ENCODE measurements around the gene PROCA1. TPM values are rescaled to one million over a fixed set of nuclear protein-coding genes. Genes with fewer than 3 reads are reported as not detected.

PROCA1 gene
- total and polyA plus RNA-seq, 9 donors, result 0.80 to 5.5 (median 3.1) TPM

DNA sequence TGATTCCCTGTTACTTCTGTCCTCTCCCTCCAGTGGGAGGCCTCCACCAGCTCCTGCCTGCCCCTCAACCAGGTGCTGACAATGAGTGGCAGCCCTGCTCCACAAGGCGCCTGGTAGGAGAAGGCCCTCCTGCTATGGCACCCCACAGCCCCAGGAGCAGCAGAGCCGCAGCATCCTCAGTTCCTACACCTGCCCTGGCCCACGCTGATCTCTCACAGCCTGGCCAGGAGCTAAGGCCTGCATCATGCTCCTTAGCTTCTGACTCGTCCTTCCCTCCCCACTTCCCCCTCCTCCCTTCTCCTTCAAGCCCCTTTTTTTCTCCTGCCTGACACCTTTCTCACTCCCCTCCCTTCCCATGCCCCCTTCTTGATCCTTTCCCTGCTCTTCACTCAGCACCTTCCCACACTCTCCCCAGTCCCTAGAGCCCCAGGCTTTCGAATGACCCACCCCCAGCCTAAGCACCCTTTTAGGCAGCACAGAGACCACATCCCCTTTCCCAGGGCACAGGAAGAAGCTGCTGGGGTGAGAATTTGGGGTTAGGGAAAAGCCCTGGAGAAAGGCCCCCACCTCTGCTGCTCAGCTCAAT lies 6.5 kb downstream of the PROCA1 start:
- Histone ChIP-seq H3K36me3 (ENCODE audit: control insufficient read depth, insufficient read depth, low read length) (peaks cover 58% of the 10 kb centered on the region), H3K27me3 (ENCODE audit: control insufficient read depth, insufficient read depth, low read length) (no peaks in the 10 kb centered on the region), H3K9me3 (replicated peaks; ENCODE audit: control insufficient read depth, low read depth, low read length) (no peaks in the 10 kb centered on the region), H3K4me1 (ENCODE audit: control insufficient read depth, insufficient read depth, low read length) (peaks cover 5% of the 10 kb centered on the region), H3K27ac (ENCODE audit: low read length) (no peak overlapping the region), H3K4me3 (ENCODE audit: low read length) (no peak overlapping the region)
- 63% methylated on average over 4 of the region's 5 CpGs for WGBS (ENCODE audit: insufficient coverage)
- DNase-seq, result no peak

GRCh38 chr17:28704219-28704858 lies 7.3 kb downstream of the PROCA1 start:
- Histone ChIP-seq H3K27ac (ENCODE audit: low read length) (no peak overlapping the region), H3K4me1 (ENCODE audit: control insufficient read depth, insufficient read depth, low read length) (no peaks in the 10 kb centered on the region), H3K36me3 (ENCODE audit: control insufficient read depth, insufficient read depth, low read length) (peaks cover 66% of the 10 kb centered on the region), H3K4me3 (ENCODE audit: low read length) (no peak overlapping the region), H3K27me3 (ENCODE audit: control insufficient read depth, insufficient read depth, low read length) (no peaks in the 10 kb centered on the region), H3K9me3 (replicated peaks; ENCODE audit: control insufficient read depth, low read depth, low read length) (no peaks in the 10 kb centered on the region)
- DNase-seq, result no peak
- WGBS (ENCODE audit: insufficient coverage), result 78% methylated on average over 9 of the region's 14 CpGs

DNA sequence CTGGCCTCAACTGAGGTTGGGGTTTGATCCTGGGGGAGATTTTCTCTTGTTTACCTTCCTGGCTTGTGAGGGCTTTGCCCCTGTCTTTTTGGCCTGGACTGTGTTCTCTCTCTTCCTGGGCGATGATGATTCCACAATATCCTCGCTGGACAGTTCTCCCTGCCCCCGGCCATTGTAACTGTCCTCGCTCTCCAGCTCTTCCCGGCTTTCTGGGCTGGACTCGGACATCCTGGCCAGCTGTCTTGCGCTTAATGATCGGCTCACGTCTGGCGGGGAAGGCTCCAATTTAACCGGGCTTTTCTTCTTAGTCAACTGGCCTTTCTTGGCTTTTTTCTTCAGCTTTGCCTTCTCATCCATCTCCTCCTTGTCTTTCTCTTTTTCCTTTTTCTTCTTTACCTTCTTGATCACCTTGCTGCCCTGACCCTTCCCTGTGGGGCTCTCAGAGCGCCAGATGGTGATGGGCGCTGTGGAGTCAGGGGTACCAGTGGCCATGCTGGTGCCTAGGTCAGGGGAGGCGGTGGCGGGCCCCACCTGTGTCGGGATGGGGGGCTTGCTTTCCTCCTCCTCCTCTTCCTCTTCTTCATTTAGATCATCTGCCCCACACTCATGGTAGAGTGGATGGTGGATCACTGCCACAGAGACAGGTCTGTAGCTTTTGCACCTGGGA lies 8.0 kb downstream of the PROCA1 start:
- Histone ChIP-seq H3K4me3 (ENCODE audit: low read length) (no peak overlapping the region), H3K4me1 (ENCODE audit: control insufficient read depth, insufficient read depth, low read length) (no peaks in the 10 kb centered on the region), H3K36me3 (ENCODE audit: control insufficient read depth, insufficient read depth, low read length) (peaks cover 73% of the 10 kb centered on the region), H3K27me3 (ENCODE audit: control insufficient read depth, insufficient read depth, low read length) (no peaks in the 10 kb centered on the region), H3K27ac (ENCODE audit: low read length) (no peak overlapping the region), H3K9me3 (replicated peaks; ENCODE audit: control insufficient read depth, low read depth, low read length) (no peaks in the 10 kb centered on the region)
- 68% methylated on average over 11 of the region's 16 CpGs for WGBS (ENCODE audit: insufficient coverage)
- DNase-seq, result no peak

DNA sequence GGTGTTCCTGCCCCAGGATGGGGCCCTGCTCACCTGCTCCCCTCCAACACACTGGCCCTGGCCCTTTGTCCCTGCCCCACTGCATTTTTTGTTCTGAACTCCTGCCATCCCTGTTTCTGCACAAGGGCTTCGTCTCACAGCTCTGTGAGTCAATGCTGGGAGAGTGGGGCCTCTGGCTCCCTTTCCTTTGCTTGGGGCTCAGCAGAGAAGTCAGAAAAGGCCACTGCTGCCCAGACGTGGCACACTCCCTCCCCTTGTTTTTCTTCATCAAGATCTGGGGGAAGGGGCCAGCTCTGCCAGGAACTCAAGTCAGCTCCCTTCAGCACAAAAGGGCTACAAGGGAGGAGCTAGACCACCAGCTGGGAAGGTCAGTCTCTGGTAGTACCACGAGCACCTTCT lies 8.9 kb downstream of the PROCA1 start:
- no peak for DNase-seq
- Histone ChIP-seq H3K27me3 (ENCODE audit: control insufficient read depth, insufficient read depth, low read length) (no peaks in the 10 kb centered on the region), H3K27ac (ENCODE audit: low read length) (no peak overlapping the region), H3K4me1 (ENCODE audit: control insufficient read depth, insufficient read depth, low read length) (no peaks in the 10 kb centered on the region), H3K9me3 (replicated peaks; ENCODE audit: control insufficient read depth, low read depth, low read length) (no peaks in the 10 kb centered on the region), H3K4me3 (ENCODE audit: low read length) (no peak overlapping the region), H3K36me3 (ENCODE audit: control insufficient read depth, insufficient read depth, low read length) (peaks cover 82% of the 10 kb centered on the region)
- 73% methylated on average over 2 of the region's 3 CpGs for WGBS (ENCODE audit: insufficient coverage)

DNA sequence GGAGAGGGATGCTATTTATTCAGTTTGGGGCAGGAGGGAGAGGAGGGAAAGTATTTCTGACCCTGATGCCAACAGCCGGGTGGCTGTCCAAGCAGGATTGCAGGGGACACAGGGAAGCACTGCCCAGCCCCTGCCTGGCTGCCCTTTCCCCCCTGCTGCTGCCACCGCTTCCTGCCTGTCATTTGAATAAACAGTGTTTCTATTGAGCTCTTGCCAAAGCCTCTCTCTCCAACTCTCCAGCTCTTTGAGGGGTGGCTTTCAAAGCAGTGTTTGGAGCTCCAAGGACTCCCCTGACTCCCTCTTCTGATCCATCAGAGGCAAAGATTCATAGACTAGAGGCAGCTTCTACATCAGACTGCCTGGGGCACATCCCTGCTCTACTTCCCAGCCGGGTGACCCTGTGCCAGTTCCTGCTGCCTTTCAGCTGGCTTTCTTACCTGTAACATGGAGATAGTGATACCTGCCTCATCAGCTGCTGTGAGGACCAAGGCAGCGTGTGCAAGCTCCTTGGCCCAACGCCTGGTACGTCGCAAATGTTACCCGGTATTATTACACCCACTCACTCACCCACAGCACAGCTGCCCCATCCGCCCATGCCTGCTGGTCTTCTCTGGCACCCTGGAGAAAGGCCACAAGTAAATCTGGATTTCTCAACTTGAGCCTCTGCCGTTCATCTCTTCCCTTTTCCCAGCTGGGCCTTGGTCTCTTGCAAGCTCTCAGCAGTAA lies 9.5 kb downstream of the PROCA1 start:
- 83% methylated on average over 8 of the region's 10 CpGs for WGBS (ENCODE audit: insufficient coverage)
- H3K4me3 ChIP-seq (ENCODE audit: low read length), result no peak overlapping the region
- H3K9me3 ChIP-seq (replicated peaks; ENCODE audit: control insufficient read depth, low read depth, low read length), result no peaks in the 10 kb centered on the region
- H3K4me1 ChIP-seq (ENCODE audit: control insufficient read depth, insufficient read depth, low read length), result no peaks in the 10 kb centered on the region
- H3K27ac ChIP-seq (ENCODE audit: low read length), result no peak overlapping the region
- H3K36me3 ChIP-seq (ENCODE audit: control insufficient read depth, insufficient read depth, low read length), result peaks cover 88% of the 10 kb centered on the region
- no peaks in the 10 kb centered on the region for H3K27me3 ChIP-seq (ENCODE audit: control insufficient read depth, insufficient read depth, low read length)
- DNase-seq, result no peak

DNA sequence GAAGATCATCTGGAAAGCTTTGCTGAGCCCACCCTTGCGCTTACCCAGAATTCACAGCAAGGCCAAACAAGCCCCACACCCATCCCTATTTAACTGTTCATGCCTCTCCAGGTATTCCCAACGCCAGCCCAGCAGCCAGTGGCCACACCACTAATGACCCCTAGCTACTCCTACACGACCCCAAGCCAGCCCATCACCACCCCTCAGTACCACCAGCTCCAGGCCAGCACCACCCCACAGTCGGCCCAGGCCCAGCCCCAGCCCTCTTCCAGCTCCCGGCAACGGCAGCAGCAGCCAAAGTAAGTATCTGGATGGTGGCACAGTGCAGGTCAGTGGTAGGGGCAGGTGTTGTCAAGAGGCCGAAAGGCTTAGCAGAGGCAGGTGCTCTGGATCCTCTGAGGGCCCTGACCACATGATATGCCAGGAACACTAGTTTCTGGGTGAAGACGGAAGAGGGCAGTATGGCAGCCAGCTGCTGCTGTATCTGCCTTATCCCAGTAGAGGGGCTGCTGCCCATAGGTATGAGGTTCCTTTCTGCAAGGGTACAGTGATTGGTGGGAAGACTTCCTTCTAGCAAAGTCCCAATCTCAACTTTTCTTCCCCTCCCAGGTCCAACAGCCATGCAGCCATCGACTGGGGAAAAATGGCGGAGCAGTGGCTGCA lies 10.7 kb downstream of the PROCA1 start:
- Histone ChIP-seq H3K9me3 (replicated peaks; ENCODE audit: control insufficient read depth, low read depth, low read length) (no peaks in the 10 kb centered on the region), H3K4me1 (ENCODE audit: control insufficient read depth, insufficient read depth, low read length) (no peaks in the 10 kb centered on the region), H3K4me3 (ENCODE audit: low read length) (no peak overlapping the region), H3K27ac (ENCODE audit: low read length) (no peak overlapping the region), H3K27me3 (ENCODE audit: control insufficient read depth, insufficient read depth, low read length) (no peaks in the 10 kb centered on the region), H3K36me3 (ENCODE audit: control insufficient read depth, insufficient read depth, low read length) (peaks cover 99% of the 10 kb centered on the region)
- 87% methylated on average over 7 of the region's 10 CpGs for WGBS (ENCODE audit: insufficient coverage)
- DNase-seq, result no peak

DNA sequence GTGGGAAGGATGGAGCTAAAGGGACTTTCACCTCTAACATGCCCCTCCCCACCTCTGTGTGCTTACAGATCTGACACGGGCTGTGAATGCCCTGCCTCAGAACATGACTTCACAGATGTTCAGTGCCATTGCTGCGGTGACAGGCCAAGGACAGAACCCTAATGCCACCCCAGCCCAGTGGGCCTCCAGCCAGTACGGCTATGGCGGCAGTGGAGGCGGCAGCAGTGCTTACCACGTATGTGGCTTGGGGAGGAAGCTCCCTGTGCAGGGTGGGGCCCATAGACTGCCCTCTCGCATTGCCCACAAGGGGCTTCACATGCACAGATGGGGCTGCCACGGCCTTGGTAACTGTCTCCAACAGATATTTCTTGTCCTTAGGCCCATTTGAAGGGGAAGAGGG lies 11.4 kb downstream of the PROCA1 start:
- H3K9me3 ChIP-seq (replicated peaks; ENCODE audit: control insufficient read depth, low read depth, low read length), result no peaks in the 10 kb centered on the region
- DNase-seq, result no peak
- 89% methylated on average over 6 of the region's 8 CpGs for whole genome bisulfite sequencing (ENCODE audit: insufficient coverage)
- H3K36me3 ChIP-seq (ENCODE audit: control insufficient read depth, insufficient read depth, low read length), result peaks cover 99% of the 10 kb centered on the region
- H3K27ac ChIP-seq (ENCODE audit: low read length), result no peak overlapping the region
- no peaks in the 10 kb centered on the region for H3K27me3 ChIP-seq (ENCODE audit: control insufficient read depth, insufficient read depth, low read length)
- H3K4me3 ChIP-seq (ENCODE audit: low read length), result no peak overlapping the region
- H3K4me1 ChIP-seq (ENCODE audit: control insufficient read depth, insufficient read depth, low read length), result no peaks in the 10 kb centered on the region

DNA sequence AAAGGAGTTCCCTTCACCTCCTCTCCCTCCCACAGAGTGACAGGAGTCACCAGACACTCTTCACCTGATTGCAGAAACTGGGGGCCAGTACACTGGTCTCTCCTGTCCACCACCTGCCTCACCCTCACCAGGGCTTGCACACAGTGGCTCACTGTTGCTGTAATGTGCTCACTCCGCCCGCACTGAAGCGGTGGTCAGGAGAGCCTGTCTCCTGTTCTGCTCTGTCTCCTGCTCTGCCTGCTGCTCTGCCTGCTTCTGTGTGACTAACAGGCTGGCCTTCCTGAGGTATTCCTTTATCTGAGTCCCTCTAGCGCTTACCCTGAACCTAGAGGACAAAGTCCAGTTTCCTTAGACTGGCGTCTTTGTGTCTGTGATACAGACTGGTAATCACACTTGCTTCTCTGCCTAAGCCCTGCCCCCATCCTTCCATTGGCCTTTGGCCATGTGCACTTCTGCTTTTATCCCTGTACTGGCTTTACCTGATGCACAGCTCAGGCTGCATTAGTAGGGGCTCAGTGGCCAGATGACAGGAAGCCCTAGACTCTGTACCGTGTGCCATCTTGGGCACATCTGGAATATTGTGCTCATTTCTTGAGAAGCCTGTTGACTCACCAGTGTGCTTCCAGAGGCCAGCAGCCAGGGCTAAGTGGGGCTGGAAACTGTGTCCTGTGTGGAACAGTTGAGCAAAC lies 13.3 kb downstream of the PROCA1 start:
- WGBS (ENCODE audit: insufficient coverage), result 91% methylated on average over 6 of the region's 6 CpGs
- H3K36me3 ChIP-seq (ENCODE audit: control insufficient read depth, insufficient read depth, low read length), result peaks cover 100% of the 10 kb centered on the region
- no peaks in the 10 kb centered on the region for H3K9me3 ChIP-seq (replicated peaks; ENCODE audit: control insufficient read depth, low read depth, low read length)
- no peaks in the 10 kb centered on the region for H3K4me1 ChIP-seq (ENCODE audit: control insufficient read depth, insufficient read depth, low read length)
- no peak overlapping the region for H3K4me3 ChIP-seq (ENCODE audit: low read length)
- H3K27ac ChIP-seq (ENCODE audit: low read length), result no peak overlapping the region
- no peaks in the 10 kb centered on the region for H3K27me3 ChIP-seq (ENCODE audit: control insufficient read depth, insufficient read depth, low read length)
- DNase-seq, result no peak

DNA sequence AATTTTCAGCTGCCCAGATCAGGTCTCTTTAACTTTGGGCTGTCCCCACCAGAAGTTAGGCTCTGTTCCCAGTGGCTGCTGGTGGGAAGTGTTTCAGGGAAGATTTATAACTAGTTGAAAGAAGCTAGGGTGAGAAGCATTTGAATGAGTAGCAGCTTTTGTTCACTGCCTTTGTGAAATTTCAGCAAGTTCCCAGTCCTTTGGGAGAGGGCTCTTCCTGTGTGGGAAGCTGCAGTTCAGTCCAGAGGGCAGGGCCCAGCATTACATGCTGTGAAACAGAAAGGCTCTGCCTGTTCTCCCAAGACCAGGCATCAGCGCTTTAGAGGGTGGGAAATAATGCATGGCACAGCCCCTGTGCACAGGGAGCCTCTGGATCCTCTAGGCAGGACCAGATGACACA lies 17.8 kb downstream of the PROCA1 start:
- no peak overlapping the region for H3K27ac ChIP-seq (ENCODE audit: low read length)
- H3K4me1 ChIP-seq (ENCODE audit: control insufficient read depth, insufficient read depth, low read length), result no peaks in the 10 kb centered on the region
- H3K36me3 ChIP-seq (ENCODE audit: control insufficient read depth, insufficient read depth, low read length), result peaks cover 95% of the 10 kb centered on the region
- H3K27me3 ChIP-seq (ENCODE audit: control insufficient read depth, insufficient read depth, low read length), result no peaks in the 10 kb centered on the region
- H3K9me3 ChIP-seq (replicated peaks; ENCODE audit: control insufficient read depth, low read depth, low read length), result no peaks in the 10 kb centered on the region
- H3K4me3 ChIP-seq (ENCODE audit: low read length), result no peak overlapping the region
- WGBS (ENCODE audit: insufficient coverage), result 92% methylated on average over 1 of the region's 1 CpG
- no peak for DNase-seq

Measured in muscle of leg (tissue), 11 donors.